Neuronal stem cell (in vitro differentiated cells): ENCODE measurements around the gene TRNP1.
"Not testable (repeated sequence)": the region's sequence is repeated elsewhere in the genome, so short reads cannot be mapped to it uniquely, and the experiment has no call there.

ENCODE experiments used
- DNase-seq: peaks from one replicate; pipeline ENCODE4 v3.0.0-alpha.2; 2013; ENCODE audit warnings: low spot score
- H2AFZ ChIP-seq: one replicate; pipeline ENCODE4 v1.6.1; 2013; ENCODE audit warnings: mild to moderate bottlenecking, low read length, inconsistent platforms
- H2AK5ac ChIP-seq: 2 replicates; pipeline ENCODE4 v1.6.1; 2013; ENCODE audit warnings: low read depth, mild to moderate bottlenecking, inconsistent platforms, low read length, moderate library complexity, mixed read lengths
- H2BK120ac ChIP-seq: 2 replicates; pipeline ENCODE4 v1.6.1; 2013; ENCODE audit warnings: low read depth, mild to moderate bottlenecking, inconsistent platforms, low read length, moderate library complexity, mixed read lengths
- H2BK12ac ChIP-seq: one replicate; pipeline ENCODE4 v1.6.1; 2013; ENCODE audit warnings: low read length, inconsistent platforms
- H2BK15ac ChIP-seq: 2 replicates; pipeline ENCODE4 v1.6.1; 2013; ENCODE audit warnings: mild to moderate bottlenecking, low read length, inconsistent platforms, mixed read lengths
- H2BK5ac ChIP-seq: one replicate; pipeline ENCODE4 v1.6.1; 2013; ENCODE audit warnings: inconsistent platforms, mild to moderate bottlenecking, low read length, moderate library complexity
- H3K14ac ChIP-seq: one replicate; pipeline ENCODE4 v1.6.1; 2013; ENCODE audit warnings: low read length, inconsistent platforms
- H3K18ac ChIP-seq: 2 replicates; pipeline ENCODE4 v1.6.1; 2013; ENCODE audit warnings: low read length, inconsistent platforms
- H3K23ac ChIP-seq: 2 replicates; pipeline ENCODE4 v1.6.1; 2013; ENCODE audit warnings: low read depth, mild to moderate bottlenecking, mixed read lengths, low read length, inconsistent platforms; ENCODE audit not compliant: poor library complexity
- H3K27ac ChIP-seq: replicated peaks from 3 replicates; pipeline ENCODE4 v1.5.1; 2013; ENCODE audit warnings: low read length, inconsistent platforms
- H3K27me3 ChIP-seq, 3 experiments: 2 replicates each; pipeline ENCODE4 v1.6.1; 2013; ENCODE audit warnings: low read length in 3 of 3, mild to moderate bottlenecking in 2 of 3, inconsistent platforms in 1 of 3, low read depth in 1 of 3, mixed read lengths in 1 of 3, moderate library complexity in 1 of 3; ENCODE audit not compliant: control insufficient read depth in 3 of 3, insufficient read depth in 3 of 3
- H3K36me3 ChIP-seq, 2 donors: replicated peaks in 1 of 2; 2 replicates each; pipeline ENCODE4 v1.6.1; 2013; ENCODE audit warnings: low read length in 2 of 2; ENCODE audit not compliant: control insufficient read depth in 2 of 2, insufficient read depth in 2 of 2
- H3K4ac ChIP-seq: 2 replicates; pipeline ENCODE4 v1.6.1; 2013; ENCODE audit warnings: inconsistent platforms, mild to moderate bottlenecking, low read length, moderate library complexity
- H3K4me1 ChIP-seq, 2 donors: 1 replicate in 1 of 2; 2 replicates in 1 of 2; pipeline ENCODE4 v1.6.1; 2013; ENCODE audit warnings: low read length in 2 of 2, low read depth in 1 of 2; ENCODE audit not compliant: control insufficient read depth in 2 of 2, insufficient read depth in 1 of 2
- H3K4me2 ChIP-seq: one replicate; pipeline ENCODE4 v1.6.1; 2013; ENCODE audit warnings: mild to moderate bottlenecking, low read length, inconsistent platforms; ENCODE audit not compliant: insufficient read depth, poor library complexity, severe bottlenecking
- H3K4me3 ChIP-seq, 2 donors: 2 replicates each; pipeline ENCODE4 v1.5.1; 2013; ENCODE audit warnings: low read length in 2 of 2, mild to moderate bottlenecking in 2 of 2, inconsistent platforms in 1 of 2, moderate library complexity in 1 of 2
- H3K79me1 ChIP-seq: one replicate; pipeline ENCODE4 v1.6.1; 2013; ENCODE audit warnings: low read depth, mild to moderate bottlenecking, inconsistent platforms, low read length, moderate library complexity
- H3K9ac ChIP-seq: one replicate; pipeline ENCODE4 v1.6.1; 2013; ENCODE audit warnings: mild to moderate bottlenecking, low read depth, low read length, inconsistent platforms; ENCODE audit not compliant: poor library complexity
- H3K9me3 ChIP-seq, 2 donors: replicated peaks in 1 of 2; 2 replicates each; pipeline versions ENCODE3 to v1.6.1; 2013; ENCODE audit warnings: low read length in 2 of 2, mild to moderate bottlenecking in 2 of 2, inconsistent platforms in 1 of 2, low read depth in 1 of 2, mixed read lengths in 1 of 2, moderate library complexity in 1 of 2; ENCODE audit not compliant: control insufficient read depth in 2 of 2, insufficient read depth in 1 of 2
- H4K8ac ChIP-seq: one replicate; pipeline ENCODE4 v1.6.1; 2013; ENCODE audit warnings: low read depth, mild to moderate bottlenecking, inconsistent platforms, low read length, moderate library complexity
- H4K91ac ChIP-seq: one replicate; pipeline ENCODE4 v1.6.1; 2013; ENCODE audit warnings: low read length, low read depth, mild to moderate bottlenecking, inconsistent platforms; ENCODE audit not compliant: poor library complexity
- WGBS, 2 donors: extraction: QIAGEN DNeasy Blood & Tissue Kit; methylation state at CpG; one replicate each; pipeline ENCODE4 v1.1.7; 2013; ENCODE audit warnings: missing lambda C conversion rate in 2 of 2, mixed read lengths in 1 of 2; ENCODE audit not compliant: insufficient read length in 2 of 2, insufficient replicate concordance in 1 of 2; ENCODE audit errors: extremely low coverage in 2 of 2; 5-methylcytosine and 5-hydroxymethylcytosine counted together

Gene TRNP1

GRCh38 chr1:26948725-26949057 lies 44.8 kb upstream of the TRNP1 start:
- H3K4me3 ChIP-seq, H2BK12ac ChIP-seq, H3K18ac ChIP-seq, H2BK120ac ChIP-seq, H3K4ac ChIP-seq, H3K14ac ChIP-seq, H2BK15ac ChIP-seq, H2AK5ac ChIP-seq, H3K4me2 ChIP-seq, H3K9ac ChIP-seq, H3K23ac ChIP-seq, H3K79me1 ChIP-seq, H3K27me3 ChIP-seq, DNase-seq, H4K91ac ChIP-seq, H3K27ac ChIP-seq, H3K9me3 ChIP-seq, H2AFZ ChIP-seq, H3K4me1 ChIP-seq, H4K8ac ChIP-seq, H2BK5ac ChIP-seq: not testable (repeated sequence)
- no CpG with 5 or more reads among the region's 16 CpGs for WGBS, 2 donors
- H3K36me3 ChIP-seq, result peaks cover 24 to 34% of the 10 kb centered on the region in 2 donors

GRCh38 chr1:26949266-26949925 lies 44.1 kb upstream of the TRNP1 start:
- H2BK5ac ChIP-seq, result no peak overlapping the region
- H2AFZ ChIP-seq, result no peak overlapping the region
- no peak for DNase-seq
- no peak overlapping the region for H3K4me2 ChIP-seq
- no peak overlapping the region for H3K4me3 ChIP-seq
- no peak overlapping the region for H3K18ac ChIP-seq
- H3K9me3 ChIP-seq, result peaks cover 0 to 4% of the 10 kb centered on the region in 2 donors
- H3K9ac ChIP-seq, result no peak overlapping the region
- H2BK120ac ChIP-seq, result no peak overlapping the region
- no peak overlapping the region for H3K27ac ChIP-seq
- WGBS, 2 donors, result no CpG with 5 or more reads among the region's 1 CpG
- H3K4ac ChIP-seq, result no peak overlapping the region
- H3K14ac ChIP-seq, result no peak overlapping the region
- no peaks in the 10 kb centered on the region for H3K27me3 ChIP-seq
- no peaks in the 10 kb centered on the region for H3K79me1 ChIP-seq
- no peak overlapping the region for H2BK12ac ChIP-seq
- H2BK15ac ChIP-seq, result no peak overlapping the region
- no peak overlapping the region for H3K23ac ChIP-seq
- H4K8ac ChIP-seq, result no peak overlapping the region
- peaks cover 19 to 28% of the 10 kb centered on the region in 2 donors for H3K36me3 ChIP-seq
- H4K91ac ChIP-seq, result no peak overlapping the region
- no peak overlapping the region for H2AK5ac ChIP-seq
- no peaks in the 10 kb centered on the region for H3K4me1 ChIP-seq

- H2AFZ ChIP-seq, result no peak overlapping the region
- no peak overlapping the region for H2BK5ac ChIP-seq
- H2BK120ac ChIP-seq, result no peak overlapping the region
- no peak overlapping the region for H3K23ac ChIP-seq
- H3K4me2 ChIP-seq, result no peak overlapping the region
- no peak overlapping the region for H3K4ac ChIP-seq
- no peak overlapping the region for H3K18ac ChIP-seq
- H3K9me3 ChIP-seq, result peaks cover 0 to 4% of the 10 kb centered on the region in 2 donors
- no peak overlapping the region for H2BK15ac ChIP-seq
- no peak for DNase-seq
- H3K27me3 ChIP-seq, result no peaks in the 10 kb centered on the region
- no peak overlapping the region for H4K8ac ChIP-seq
- no peaks in the 10 kb centered on the region for H3K79me1 ChIP-seq
- no peak overlapping the region for H2AK5ac ChIP-seq
- no peak overlapping the region for H4K91ac ChIP-seq
- H3K27ac ChIP-seq, result no peak overlapping the region
- H3K4me3 ChIP-seq, result no peak overlapping the region
- no peak overlapping the region for H3K14ac ChIP-seq
- no peak overlapping the region for H2BK12ac ChIP-seq
- no peak overlapping the region for H3K9ac ChIP-seq
- WGBS, 2 donors, result no CpG with 5 or more reads among the region's 3 CpGs
- H3K36me3 ChIP-seq, result peaks cover 19 to 23% of the 10 kb centered on the region in 2 donors
- no peaks in the 10 kb centered on the region for H3K4me1 ChIP-seq
Measured at GRCh38 chr1:26949926-26950319, 43.6 kb upstream of the TRNP1 start.

GRCh38 chr1:26950602-26951001 lies 42.9 kb upstream of the TRNP1 start:
- Histone ChIP-seq H3K23ac (peak overlapping the region; percentile 83), H2BK15ac (no peak overlapping the region), H3K4me2 (no peak overlapping the region), H3K27me3 (no peaks in the 10 kb centered on the region), H3K4me3 (no peak overlapping the region), H3K4ac (no peak overlapping the region), H3K36me3 (peaks cover 12 to 16% of the 10 kb centered on the region in 2 donors), H2AK5ac (no peak overlapping the region), H3K9me3 (peaks cover 0 to 4% of the 10 kb centered on the region in 2 donors), H2BK12ac (no peak overlapping the region), H3K79me1 (no peaks in the 10 kb centered on the region), H3K9ac (no peak overlapping the region), H3K14ac (no peak overlapping the region), H3K27ac (no peak overlapping the region), H2AFZ (no peak overlapping the region), H2BK5ac (no peak overlapping the region), H3K18ac (no peak overlapping the region), H4K8ac (no peak overlapping the region), H3K4me1 (no peaks in the 10 kb centered on the region), H4K91ac (no peak overlapping the region), H2BK120ac (no peak overlapping the region)
- no peak for DNase-seq
- WGBS, 2 donors, result no CpG with 5 or more reads among the region's 8 CpGs
